Central memory CD8-positive, alpha-beta T cell (primary cell): ENCODE results near the gene BTG4.

Source experiments
- ATAC-seq: fragments of 150-1000 bp; cut with Tn5 transposase; replicated peaks from 2 replicates; pipeline ENCODE4 v1.10.0; 2022; ENCODE audit warnings: mild to moderate bottlenecking, moderate FRiP score, moderate number of reproducible peaks; ENCODE audit not compliant: poor library complexity, severe bottlenecking; ENCODE audit errors: extremely low read depth
- DNase-seq, 2 donors: peaks; one replicate each; pipeline ENCODE4 v3.0.0; 2021; ENCODE audit warnings: low spot score in 2 of 2
- H3K27ac Mint-ChIP-seq: one replicate; pipeline ENCODE4 v1.8.0; 2022; ENCODE audit warnings: low read depth, mild to moderate bottlenecking, moderate library complexity, mixed read lengths
- H3K27me3 Mint-ChIP-seq: one replicate; pipeline ENCODE4 v1.8.0; 2022; ENCODE audit warnings: mixed read lengths
- H3K36me3 Mint-ChIP-seq: one replicate; pipeline ENCODE4 v1.8.0; 2022; ENCODE audit warnings: mild to moderate bottlenecking, moderate library complexity, mixed read lengths; ENCODE audit not compliant: insufficient read depth
- H3K4me1 Mint-ChIP-seq: one replicate; pipeline ENCODE4 v1.8.0; 2022; ENCODE audit warnings: mixed read lengths
- H3K4me3 Mint-ChIP-seq: one replicate; pipeline ENCODE4 v1.8.0; 2022; ENCODE audit warnings: mild to moderate bottlenecking, moderate library complexity, mixed read lengths
- H3K9me3 Mint-ChIP-seq: one replicate; pipeline ENCODE4 v1.8.0; 2022; ENCODE audit warnings: mixed read lengths

BTG4 gene

GRCh38 chr11:111542606-111543275, 30.6 kb upstream of the BTG4 start:
- Mint-ChIP-seq H3K36me3 (peaks cover 1% of the 10 kb centered on the region), H3K4me3 (peak overlapping the region; percentile 73), H3K9me3 (no peaks in the 10 kb centered on the region), H3K27me3 (peaks cover 94% of the 10 kb centered on the region), H3K4me1 (peaks cover 18% of the 10 kb centered on the region), H3K27ac (no peak overlapping the region)
- no peak for DNase-seq
- ATAC-seq, result no peak

DNA sequence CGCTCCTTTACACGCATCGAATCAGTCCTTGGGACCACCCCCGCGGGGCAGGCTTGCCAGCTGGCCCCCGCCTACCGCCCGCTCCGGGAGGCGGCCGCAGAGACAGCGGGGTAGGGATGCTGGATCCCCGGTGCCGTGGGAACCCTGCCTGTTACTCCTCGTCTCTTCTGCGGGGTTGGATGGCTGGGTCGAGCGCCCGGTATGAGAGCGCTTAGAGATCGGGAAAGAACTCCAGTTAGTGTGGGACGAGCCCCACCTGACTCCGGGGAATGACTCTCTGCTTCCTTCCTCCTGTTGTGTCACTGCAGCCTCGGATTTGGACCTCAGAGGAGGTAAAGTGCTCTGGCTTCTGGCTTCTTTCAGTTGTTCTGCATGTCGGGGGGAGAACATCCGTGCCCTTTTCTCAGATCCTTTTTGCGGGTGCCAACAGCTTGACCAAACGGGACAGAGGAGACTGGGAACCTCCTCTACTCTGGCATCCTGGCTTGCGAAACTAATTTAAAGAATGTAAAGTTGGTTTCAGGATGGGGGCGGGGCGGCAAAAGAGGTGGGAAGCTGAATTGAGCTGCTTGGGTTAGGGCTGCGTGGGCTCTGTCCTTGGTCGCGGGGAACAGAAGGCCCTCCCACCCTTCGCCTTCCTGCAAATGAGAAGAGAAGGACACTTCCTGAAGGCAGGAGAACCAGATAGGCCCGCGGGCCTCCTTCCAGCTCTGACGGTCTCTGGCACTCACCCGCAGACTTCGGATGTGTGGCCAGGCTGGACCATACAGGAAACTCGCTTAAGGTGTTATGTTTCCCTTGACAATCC, 29.3 kb upstream of the BTG4 start:
- Mint-ChIP-seq H3K27ac (no peak overlapping the region), H3K9me3 (no peaks in the 10 kb centered on the region), H3K4me3 (peak overlapping the region; percentile 73), H3K36me3 (peaks cover 1% of the 10 kb centered on the region), H3K4me1 (peaks cover 18% of the 10 kb centered on the region), H3K27me3 (peaks cover 94% of the 10 kb centered on the region)
- DNase-seq (no peak), ATAC-seq (no peak)

DNA sequence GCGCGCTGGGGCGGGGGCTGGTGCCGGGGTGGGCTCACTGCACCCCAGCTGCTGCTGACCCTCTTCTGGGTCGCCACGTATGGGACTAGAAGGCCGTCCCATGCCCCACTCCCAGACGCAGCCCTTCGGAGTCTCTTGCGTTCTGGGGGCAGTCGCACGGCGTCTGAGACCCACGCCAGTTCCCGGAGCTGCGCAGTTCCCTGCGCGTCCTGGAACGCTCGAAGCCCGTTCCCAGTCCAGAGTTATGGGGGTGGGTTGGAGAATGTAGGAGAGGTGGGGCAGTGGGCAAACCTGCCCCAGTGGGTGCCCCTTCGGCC, 28.7 kb upstream of the BTG4 start:
- H3K36me3 Mint-ChIP-seq, result peaks cover 1% of the 10 kb centered on the region
- H3K4me3 Mint-ChIP-seq, result peak overlapping the region; percentile 73
- H3K27me3 Mint-ChIP-seq, result peaks cover 94% of the 10 kb centered on the region
- no peak overlapping the region for H3K27ac Mint-ChIP-seq
- H3K4me1 Mint-ChIP-seq, result peaks cover 18% of the 10 kb centered on the region
- no peak for ATAC-seq
- no peaks in the 10 kb centered on the region for H3K9me3 Mint-ChIP-seq
- DNase-seq, result no peak

DNA sequence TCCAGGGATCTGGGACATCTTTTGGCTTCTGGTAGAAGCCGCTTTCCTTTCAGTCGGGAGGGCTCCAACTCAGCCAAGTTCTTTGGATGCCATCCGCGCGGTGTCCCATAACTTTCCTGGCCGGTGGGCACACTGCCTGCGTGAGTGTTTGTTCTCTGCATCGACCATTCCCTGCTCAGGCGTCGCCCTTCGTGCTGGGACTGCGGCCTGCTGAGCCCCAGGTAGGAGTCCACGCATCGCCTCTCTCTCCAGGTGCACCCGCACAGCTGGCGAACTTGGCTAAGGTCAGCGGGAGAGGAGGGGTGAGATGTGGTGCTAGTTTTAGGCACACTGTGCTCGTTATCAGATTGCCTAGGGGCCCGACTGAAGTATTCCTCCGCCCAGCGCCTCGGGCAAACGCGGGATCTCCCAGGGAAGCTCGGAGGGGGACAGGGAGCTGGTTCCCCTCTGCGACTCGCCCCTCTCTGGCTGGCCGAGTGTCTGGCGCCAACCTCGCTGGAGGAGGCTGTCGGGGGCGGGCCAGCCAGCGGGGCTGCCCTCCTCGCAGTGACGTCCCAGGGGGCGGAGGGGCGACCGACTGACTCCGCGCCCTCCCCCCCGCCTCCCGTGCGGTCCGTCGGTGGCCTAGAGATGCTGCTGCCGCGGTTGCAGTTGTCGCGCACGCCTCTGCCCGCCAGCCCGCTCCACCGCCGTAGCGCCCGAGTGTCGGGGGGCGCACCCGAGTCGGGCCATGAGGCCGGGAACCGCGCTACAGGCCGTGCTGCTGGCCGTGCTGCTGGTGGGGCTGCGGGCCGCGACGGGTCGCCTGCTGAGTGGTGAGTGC, 28.1 kb upstream of the BTG4 start, which contains the start of gene LAYN:
Gene LAYN, plus strand, starts transcription at position 607 of the 823 bp plus-strand sequence. Its CDS starts 124 bp downstream, at position 731.
- Mint-ChIP-seq H3K4me3 (peak within 1 kb of the TSS; percentile 73), H3K27me3 (peaks cover 94% of the 10 kb centered on the region), H3K9me3 (no peaks in the 10 kb centered on the region), H3K27ac (no peak within 1 kb of the TSS), H3K4me1 (peaks cover 18% of the 10 kb centered on the region), H3K36me3 (peaks cover 1% of the 10 kb centered on the region)
- DNase-seq, result no peak
- peak; percentile 37 for ATAC-seq

DNA sequence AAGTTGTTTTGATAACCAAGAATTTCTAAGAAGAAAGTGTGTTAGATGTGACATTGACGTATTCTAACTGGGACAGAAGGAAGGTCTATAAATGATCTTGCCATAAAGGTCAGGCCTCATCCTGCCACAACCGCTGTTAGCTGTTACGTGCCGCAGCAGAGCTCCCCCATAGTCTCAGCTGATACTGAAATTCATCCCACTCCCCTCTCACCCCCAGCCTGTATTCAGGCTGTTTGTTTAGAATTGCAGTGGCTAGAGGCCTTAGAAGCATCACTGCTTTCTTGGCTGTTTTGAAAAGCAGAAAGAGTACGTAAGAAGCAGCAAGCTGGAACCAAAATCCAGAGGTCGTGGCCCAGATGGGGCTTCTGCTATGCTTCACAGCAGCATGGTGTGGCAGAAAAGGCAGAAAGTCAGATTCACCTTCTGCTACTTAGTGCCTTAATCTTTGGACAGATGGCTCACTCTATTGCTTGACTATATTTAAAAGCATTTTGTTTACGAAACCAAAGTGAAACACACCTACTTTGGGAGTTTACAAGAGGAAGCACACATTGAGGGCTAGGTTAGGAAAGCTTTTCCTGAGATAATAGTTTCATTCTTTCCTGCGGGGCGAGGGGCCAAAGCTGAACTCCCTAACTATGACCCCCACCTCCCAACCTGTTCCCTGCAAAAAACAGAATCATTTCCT, 27.4 kb upstream of the BTG4 start:
- no peaks in the 10 kb centered on the region for H3K9me3 Mint-ChIP-seq
- H3K27ac Mint-ChIP-seq, result no peak overlapping the region
- peaks cover 94% of the 10 kb centered on the region for H3K27me3 Mint-ChIP-seq
- H3K4me1 Mint-ChIP-seq, result peaks cover 18% of the 10 kb centered on the region
- peak overlapping the region; percentile 7 for H3K4me3 Mint-ChIP-seq
- H3K36me3 Mint-ChIP-seq, result peaks cover 1% of the 10 kb centered on the region
- ATAC-seq (no peak), DNase-seq (no peak)

DNA sequence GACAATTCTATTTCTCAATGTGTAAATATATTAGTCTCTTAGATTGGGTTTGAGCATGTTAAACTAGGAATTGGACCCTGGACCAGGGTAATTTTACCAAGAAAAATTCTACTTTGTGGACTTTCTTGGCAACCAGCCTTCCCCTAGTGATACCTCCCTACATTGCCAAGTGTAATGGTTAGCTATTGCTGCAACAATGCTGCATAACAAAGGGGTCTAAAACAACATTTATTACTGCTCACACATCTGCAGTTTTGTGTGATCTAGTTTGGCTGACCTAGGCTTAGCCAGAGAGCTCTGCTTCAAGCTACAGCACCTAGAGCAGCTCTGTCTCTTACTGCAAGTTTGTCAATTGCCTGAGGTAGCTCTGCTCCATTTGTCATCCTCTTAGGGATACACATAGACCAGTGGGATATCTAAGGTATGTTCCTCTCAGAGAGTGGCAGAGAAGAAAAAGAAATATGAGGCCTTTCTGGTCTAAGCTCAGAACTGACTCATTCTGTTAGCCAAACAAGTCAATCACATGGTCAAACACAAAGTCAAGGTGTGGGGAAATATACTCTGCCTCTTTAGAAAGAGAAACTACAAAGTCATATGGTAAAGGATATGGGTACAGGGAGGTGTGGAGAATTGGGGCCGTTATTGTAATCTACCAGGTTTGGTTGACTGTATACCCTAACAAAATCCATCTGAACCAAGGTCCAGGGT, 26.4 kb upstream of the BTG4 start:
- Mint-ChIP-seq H3K4me1 (peaks cover 18% of the 10 kb centered on the region), H3K4me3 (no peak overlapping the region), H3K27me3 (peaks cover 94% of the 10 kb centered on the region)

DNA sequence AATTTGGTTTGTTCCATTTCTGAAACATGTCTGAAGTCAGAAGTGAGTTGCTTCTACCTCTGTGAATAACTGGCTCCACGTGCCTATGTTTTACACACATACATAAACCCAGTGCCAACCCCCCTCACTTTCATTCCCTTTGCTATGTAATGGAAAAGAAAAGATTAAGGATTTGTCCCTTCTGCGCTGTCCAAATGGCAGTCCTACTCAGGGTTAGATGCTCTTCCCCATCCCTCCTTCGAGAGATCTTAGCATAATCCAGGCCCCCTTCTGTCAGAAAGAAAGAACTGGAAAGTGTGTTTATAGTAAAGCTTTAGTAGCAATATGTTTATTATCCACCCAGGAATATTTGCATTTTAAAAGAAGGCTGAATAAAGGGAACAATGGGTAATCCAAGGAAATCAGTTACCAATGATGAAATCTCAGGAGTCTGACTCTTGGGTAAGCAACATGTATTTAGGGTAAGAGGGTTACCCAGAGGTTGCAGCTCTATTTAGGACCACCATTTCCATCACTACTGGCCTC, 25.2 kb upstream of the BTG4 start:
- H3K4me1 Mint-ChIP-seq, result peaks cover 13% of the 10 kb centered on the region
- H3K36me3 Mint-ChIP-seq, result no peaks in the 10 kb centered on the region
- peaks cover 86% of the 10 kb centered on the region for H3K27me3 Mint-ChIP-seq
- DNase-seq, result no peak
- H3K9me3 Mint-ChIP-seq, result no peaks in the 10 kb centered on the region
- no peak overlapping the region for H3K27ac Mint-ChIP-seq
- no peak for ATAC-seq
- H3K4me3 Mint-ChIP-seq, result no peak overlapping the region

More for the DNA sequence above, 26.4 kb upstream of the BTG4 start:
- no peak for DNase-seq
- Mint-ChIP-seq H3K36me3 (peaks cover 1% of the 10 kb centered on the region), H3K27ac (no peak overlapping the region), H3K9me3 (no peaks in the 10 kb centered on the region)
- ATAC-seq, result no peak

GRCh38 chr11:111535281-111535680, 23.1 kb upstream of the BTG4 start:
- ATAC-seq (no peak), DNase-seq (no peak)
- Mint-ChIP-seq H3K27ac (no peak overlapping the region), H3K9me3 (no peaks in the 10 kb centered on the region), H3K4me1 (no peaks in the 10 kb centered on the region), H3K36me3 (no peaks in the 10 kb centered on the region), H3K4me3 (no peak overlapping the region), H3K27me3 (peaks cover 76% of the 10 kb centered on the region)

GRCh38 chr11:111532365-111532709, 20.2 kb upstream of the BTG4 start:
- DNase-seq, result no peak
- Mint-ChIP-seq H3K9me3 (no peaks in the 10 kb centered on the region), H3K27ac (no peak overlapping the region), H3K4me3 (no peak overlapping the region), H3K36me3 (no peaks in the 10 kb centered on the region), H3K4me1 (no peaks in the 10 kb centered on the region), H3K27me3 (peaks cover 46% of the 10 kb centered on the region)
- ATAC-seq, result no peak

- no peak overlapping the region for H3K27ac Mint-ChIP-seq
- DNase-seq (no peak), ATAC-seq (peak; percentile 43)
- no peaks in the 10 kb centered on the region for H3K9me3 Mint-ChIP-seq
- peaks cover 41% of the 10 kb centered on the region for H3K27me3 Mint-ChIP-seq
- H3K36me3 Mint-ChIP-seq, result no peaks in the 10 kb centered on the region
- H3K4me3 Mint-ChIP-seq, result no peak overlapping the region
- H3K4me1 Mint-ChIP-seq, result no peaks in the 10 kb centered on the region
Measured at GRCh38 chr11:111531687-111532364, 19.6 kb upstream of the BTG4 start.

DNA sequence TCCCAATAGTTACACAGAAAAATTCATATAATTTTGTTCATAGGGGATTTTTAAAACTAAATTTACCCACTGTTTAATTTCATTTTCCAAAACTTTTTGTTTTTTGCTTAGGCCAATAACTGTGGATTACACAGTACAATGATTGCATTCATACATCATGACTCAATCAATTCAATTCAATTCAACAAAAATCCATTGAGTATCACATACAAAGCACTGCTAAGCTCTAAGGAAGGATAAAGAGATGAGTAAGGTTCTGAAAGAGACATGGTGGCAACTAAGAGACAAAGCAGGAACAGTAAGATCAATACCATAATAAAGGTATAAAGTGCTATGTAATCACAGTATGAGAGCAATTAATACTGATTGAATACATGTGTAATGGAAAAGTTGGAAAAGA, 18.9 kb upstream of the BTG4 start:
- Mint-ChIP-seq H3K27ac (no peak overlapping the region), H3K27me3 (peaks cover 34% of the 10 kb centered on the region), H3K4me1 (no peaks in the 10 kb centered on the region), H3K4me3 (no peak overlapping the region), H3K9me3 (no peaks in the 10 kb centered on the region), H3K36me3 (no peaks in the 10 kb centered on the region)
- no peak for DNase-seq
- ATAC-seq, result no peak
